ENCODE data around the gene TLR3. TPM values are rescaled to one million over a fixed set of nuclear protein-coding genes. Genes with fewer than 3 reads are reported as not detected.

The TLR3 gene
- total RNA-seq, 4 donors from 2014 or later: 2.5 to 7.0 (median 4.0) TPM

GRCh38 chr4:186081202-186081807, 12.3 kb downstream of the TLR3 start:
- DNase-seq (ENCODE audit: extremely low spot score): no peak
- H3K9me3 ChIP-seq: no peaks in the 10 kb centered on the region
- H3K36me3 ChIP-seq: peaks cover 0 to 39% (median 9%) of the 10 kb centered on the region in 4 donors
- no peaks in the 10 kb centered on the region for H3K27me3 ChIP-seq
- TF ChIP-seq CTCF (IDR thresholded peaks at IDR 0.05) (no peak), POLR2A (IDR thresholded peaks at IDR 0.05; ENCODE audit: low read depth) (no peak), POLR2AphosphoS5 (IDR thresholded peaks at IDR 0.05) (no peak), EP300 (IDR thresholded peaks at IDR 0.05) (no peak)
- intact Hi-C loops (cut with DNase I): no loop called here
- no peak overlapping the region for H3K27ac ChIP-seq (replicated peaks in 1 of 4)
- peaks cover 0 to 9% (median 1%) of the 10 kb centered on the region in 4 donors for H3K4me1 ChIP-seq
- WGBS: 82% methylated on average over 15 of the region's 15 CpGs
- no peak overlapping the region for H3K4me3 ChIP-seq

- no peaks in the 10 kb centered on the region for H3K27me3 ChIP-seq
- no peak for DNase-seq (ENCODE audit: extremely low spot score)
- TF ChIP-seq POLR2AphosphoS5 (IDR thresholded peaks at IDR 0.05): no peak
- no peak for TF ChIP-seq CTCF (IDR thresholded peaks at IDR 0.05)
- no peak for TF ChIP-seq EP300 (IDR thresholded peaks at IDR 0.05)
- no peak for TF ChIP-seq POLR2A (IDR thresholded peaks at IDR 0.05; ENCODE audit: low read depth)
- intact Hi-C loops (cut with DNase I): no loop called here
- H3K36me3 ChIP-seq: peaks cover 0 to 32% (median 9%) of the 10 kb centered on the region in 4 donors
- peaks cover 0 to 9% (median 1%) of the 10 kb centered on the region in 4 donors for H3K4me1 ChIP-seq
- H3K9me3 ChIP-seq: no peaks in the 10 kb centered on the region
- WGBS: 58% methylated on average over 4 of the region's 4 CpGs
- peak overlapping the region in 1 of 4 donors; percentile 37 for H3K27ac ChIP-seq (replicated peaks in 1 of 4)
- H3K4me3 ChIP-seq: no peak overlapping the region
Measured at GRCh38 chr4:186082221-186082620, 13.3 kb downstream of the TLR3 start.

- no peaks in the 10 kb centered on the region for H3K4me1 ChIP-seq
- peaks cover 0 to 7% (median 0%) of the 10 kb centered on the region in 4 donors for H3K9me3 ChIP-seq
- peaks cover 0 to 2% (median 0%) of the 10 kb centered on the region in 4 donors for H3K36me3 ChIP-seq
- intact Hi-C loops (cut with DNase I): no loop called here
- DNase-seq (ENCODE audit: extremely low spot score): no peak
- H3K27ac ChIP-seq (replicated peaks in 1 of 4): no peak overlapping the region
- no peaks in the 10 kb centered on the region for H3K27me3 ChIP-seq
- no peak overlapping the region for H3K4me3 ChIP-seq
- TF ChIP-seq EP300 (IDR thresholded peaks at IDR 0.05) (no peak), POLR2A (IDR thresholded peaks at IDR 0.05; ENCODE audit: low read depth) (no peak), CTCF (IDR thresholded peaks at IDR 0.05) (no peak), POLR2AphosphoS5 (IDR thresholded peaks at IDR 0.05) (no peak)
Measured at GRCh38 chr4:186088523-186088922, 19.6 kb downstream of the TLR3 start.

GRCh38 chr4:186092296-186092695, 23.3 kb downstream of the TLR3 start:
- Histone ChIP-seq H3K27ac (replicated peaks in 1 of 4) (no peak overlapping the region), H3K36me3 (no peaks in the 10 kb centered on the region), H3K27me3 (no peaks in the 10 kb centered on the region), H3K4me3 (no peak overlapping the region), H3K9me3 (peaks cover 0 to 7% (median 0%) of the 10 kb centered on the region in 4 donors), H3K4me1 (peaks cover 0 to 5% (median 0%) of the 10 kb centered on the region in 4 donors)
- no peak for DNase-seq (ENCODE audit: extremely low spot score)
- intact Hi-C loops (cut with DNase I): no loop called here
- no peak for TF ChIP-seq EP300 (IDR thresholded peaks at IDR 0.05)
- TF ChIP-seq POLR2AphosphoS5 (IDR thresholded peaks at IDR 0.05): no peak
- no peak for TF ChIP-seq CTCF (IDR thresholded peaks at IDR 0.05)
- TF ChIP-seq POLR2A (IDR thresholded peaks at IDR 0.05; ENCODE audit: low read depth): no peak
- 95% methylated on average over 17 of the region's 17 CpGs for WGBS

GRCh38 chr4:186095406-186095805, 26.4 kb downstream of the TLR3 start:
- 67% methylated on average over 13 of the region's 13 CpGs for WGBS
- Histone ChIP-seq H3K27me3 (no peaks in the 10 kb centered on the region), H3K27ac (replicated peaks in 1 of 4) (no peak overlapping the region), H3K9me3 (peaks cover 0 to 5% (median 0%) of the 10 kb centered on the region in 4 donors), H3K4me3 (no peak overlapping the region), H3K4me1 (peaks cover 0 to 5% (median 0%) of the 10 kb centered on the region in 4 donors), H3K36me3 (no peaks in the 10 kb centered on the region)
- intact Hi-C loops (cut with DNase I): no loop called here
- peak; percentile 90 for DNase-seq (ENCODE audit: extremely low spot score)
- no peak for TF ChIP-seq EP300 (IDR thresholded peaks at IDR 0.05)
- no peak for TF ChIP-seq CTCF (IDR thresholded peaks at IDR 0.05)
- no peak for TF ChIP-seq POLR2AphosphoS5 (IDR thresholded peaks at IDR 0.05)
- no peak for TF ChIP-seq POLR2A (IDR thresholded peaks at IDR 0.05; ENCODE audit: low read depth)

Data from esophagus muscularis mucosa (tissue), 4 donors.